SIG-M5 treated with dmso at 0.1 percent for 504 hours (cell line): ENCODE results near the gene PILRA.
A peak's percentile ranks its signal among the peaks of the same experiment; 100 is the strongest.
"Not testable (repeated sequence)": the region's sequence is repeated elsewhere in the genome, so short reads cannot be mapped to it uniquely, and the experiment has no call there.

Source experiments
- DNase-seq: peaks from one replicate; lab custom pipeline; 2025; ENCODE audit not compliant: unreplicated experiment; lab: John Stamatoyannopoulos, UW

The PILRA gene

DNA sequence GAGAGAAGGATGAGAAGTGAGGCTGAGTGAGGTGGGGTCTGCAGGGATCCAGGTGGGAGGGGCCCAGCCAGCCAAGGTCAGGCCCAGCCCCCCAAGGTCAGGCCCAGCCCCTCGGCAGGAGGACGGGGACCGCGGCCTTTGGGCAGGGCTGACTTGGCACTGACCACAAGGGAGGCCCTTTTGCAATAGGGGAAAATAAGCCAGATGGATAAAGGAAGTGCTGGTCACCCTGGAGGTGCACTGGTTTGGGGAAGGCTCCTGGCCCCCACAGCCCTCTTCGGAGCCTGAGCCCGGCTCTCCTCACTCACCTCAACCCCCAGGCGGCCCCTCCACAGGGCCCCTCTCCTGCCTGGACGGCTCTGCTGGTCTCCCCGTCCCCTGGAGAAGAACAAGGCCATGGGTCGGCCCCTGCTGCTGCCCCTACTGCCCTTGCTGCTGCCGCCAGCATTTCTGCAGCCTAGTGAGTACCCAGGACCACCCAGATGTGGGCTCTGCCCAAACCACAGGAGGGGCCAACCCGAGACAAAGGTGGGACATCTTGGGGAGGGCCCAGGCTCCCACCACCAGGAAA lies at the start of gene PILRA:
Gene PILRA (plus strand): TSS at position 227 of the 571 bp plus-strand sequence. CDS start 170 bp downstream, at position 397.
- no peak for DNase-seq

DNA sequence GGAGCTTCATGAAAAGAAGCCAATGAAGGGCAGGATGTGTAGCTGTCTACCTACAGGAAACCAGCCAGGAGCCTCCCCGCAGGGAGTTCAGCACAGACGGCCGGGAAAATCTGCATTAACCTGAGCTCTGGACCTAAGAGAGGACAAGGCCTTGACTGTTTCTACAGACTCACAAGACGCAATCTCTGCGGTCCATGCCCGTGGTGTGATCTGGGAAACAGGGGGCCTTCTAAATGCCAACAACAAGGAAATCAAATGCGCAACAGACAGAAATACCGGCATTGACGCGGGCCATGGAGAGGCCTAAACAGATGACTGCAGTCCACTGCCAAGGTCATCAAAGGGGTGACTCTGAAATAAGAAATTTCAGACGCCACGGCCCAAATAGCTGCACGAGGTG lies 49.1 kb upstream of the PILRA start:
- not testable (repeated sequence) for DNase-seq

DNA sequence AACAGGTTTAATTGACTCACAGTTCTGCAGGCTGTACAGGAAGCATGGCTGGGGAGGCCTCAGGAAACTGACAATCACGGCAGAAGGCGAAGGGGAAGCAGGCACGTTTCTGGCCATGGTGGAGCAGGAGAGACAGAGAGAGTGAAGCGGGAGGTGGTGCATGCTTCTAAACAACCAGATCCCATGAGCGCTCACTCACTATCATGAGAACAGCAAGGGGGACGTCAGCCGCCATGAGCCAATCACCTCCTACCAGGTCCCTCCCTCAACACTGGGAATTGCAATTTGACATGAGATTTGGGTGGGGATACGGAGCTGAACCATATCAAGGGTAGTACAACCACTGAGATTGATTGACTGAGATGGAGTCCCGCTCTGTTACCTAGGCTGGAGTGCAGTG lies 47.6 kb upstream of the PILRA start:
- not testable (repeated sequence) for DNase-seq

DNA sequence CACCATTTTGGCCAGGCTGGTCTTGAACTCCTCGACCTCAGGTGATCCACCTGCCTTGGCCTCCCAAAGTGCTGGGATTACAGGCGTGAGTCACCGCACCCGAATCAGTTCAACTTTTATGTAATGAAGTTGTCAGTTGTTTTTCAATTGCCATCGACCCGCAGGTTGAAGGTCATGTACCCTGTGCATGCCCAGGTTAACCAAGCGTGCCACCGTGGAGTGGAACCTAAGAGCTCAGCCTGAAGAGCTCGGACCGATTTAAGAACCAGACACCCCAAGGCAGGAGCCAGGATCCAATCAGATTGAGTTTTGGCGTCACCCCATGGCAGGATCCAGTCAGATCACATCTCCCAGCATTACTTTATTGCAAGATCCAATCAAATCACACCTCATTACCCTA lies 46.4 kb upstream of the PILRA start:
- DNase-seq = not testable (repeated sequence)

GRCh38 chr7:100335566-100336466 lies 37.5 kb upstream of the PILRA start:
- DNase-seq = peak; percentile 82

DNA sequence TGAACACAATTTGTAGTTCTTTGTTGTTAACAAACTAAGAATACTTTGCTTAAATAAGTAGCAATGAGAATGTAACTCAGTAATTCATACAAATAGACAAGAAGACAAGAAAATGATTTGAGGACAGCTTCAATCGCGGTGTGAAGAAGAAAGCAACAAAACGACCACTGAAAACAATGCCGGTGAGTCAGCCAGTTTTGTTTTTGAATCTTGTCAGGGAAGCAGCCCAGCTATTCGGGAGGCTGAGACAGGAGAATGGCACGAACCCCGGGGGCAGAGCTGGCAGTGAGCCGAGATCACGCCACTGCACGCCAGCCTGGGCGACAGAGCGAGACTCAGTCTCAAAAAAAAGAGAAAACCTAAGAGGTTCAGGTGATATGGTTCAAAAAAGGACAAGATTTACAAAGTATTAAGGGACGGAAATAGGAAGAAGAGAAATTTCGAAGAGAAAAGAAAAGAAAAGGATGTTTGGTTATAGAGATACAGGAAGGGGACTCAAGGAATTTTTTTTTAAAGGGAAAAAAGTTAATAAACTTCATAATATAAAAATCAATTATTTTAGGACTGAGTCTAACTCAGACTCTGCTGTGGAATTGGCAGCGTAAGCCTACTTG lies 35.1 kb upstream of the PILRA start:
- not testable (repeated sequence) for DNase-seq

- peak; percentile 22 for DNase-seq
Measured at GRCh38 chr7:100341286-100341685, 32.0 kb upstream of the PILRA start.

DNA sequence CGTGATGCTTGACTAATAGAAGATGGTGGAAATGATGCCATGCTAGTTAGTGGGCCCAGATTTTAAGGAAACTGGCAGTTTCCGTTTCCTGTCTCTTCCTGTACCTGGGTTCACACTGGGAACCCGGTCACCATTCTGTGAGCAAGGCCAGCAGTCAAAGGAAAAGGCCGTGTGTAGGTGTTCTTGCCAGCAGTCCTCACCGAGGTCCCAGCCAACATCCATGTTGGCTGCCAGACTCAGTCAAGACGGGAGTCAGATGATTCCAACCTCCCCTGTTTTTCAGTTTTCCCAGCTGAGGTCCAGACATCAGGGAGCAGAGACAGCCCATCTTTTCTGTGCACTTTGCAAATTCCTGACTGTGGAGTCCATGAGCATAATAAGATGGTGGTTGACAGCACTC lies 30.5 kb upstream of the PILRA start:
- DNase-seq = no peak

DNA sequence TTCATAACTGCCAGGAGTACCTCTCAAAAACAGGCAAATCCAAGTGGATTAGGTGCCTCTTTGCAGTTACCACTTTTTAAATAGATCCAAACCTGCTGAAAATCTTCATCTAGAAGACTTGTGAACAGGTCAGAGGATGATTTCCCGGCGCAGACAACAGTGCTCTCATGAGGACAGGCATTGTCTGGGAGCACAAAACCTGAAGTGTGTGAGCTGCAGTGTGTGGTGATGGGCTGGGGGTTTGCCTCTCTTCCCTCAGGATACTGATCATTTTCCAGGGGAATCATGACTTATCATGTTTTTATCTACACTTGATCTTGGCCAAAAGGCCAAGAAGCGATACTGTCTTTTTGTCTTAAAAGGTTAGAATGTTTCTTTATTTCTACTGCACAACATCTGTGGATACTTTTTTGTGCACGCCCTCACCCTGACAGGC lies 29.1 kb upstream of the PILRA start:
- not testable (repeated sequence) for DNase-seq

GRCh38 chr7:100344560-100345287 lies 28.6 kb upstream of the PILRA start:
- peak; percentile 34 for DNase-seq

GRCh38 chr7:100345288-100345672 lies 28.0 kb upstream of the PILRA start:
- peak; percentile 32 for DNase-seq

GRCh38 chr7:100346921-100347320 lies 26.4 kb upstream of the PILRA start:
- no peak for DNase-seq

GRCh38 chr7:100348805-100349204 lies 24.5 kb upstream of the PILRA start:
- no peak for DNase-seq

DNA sequence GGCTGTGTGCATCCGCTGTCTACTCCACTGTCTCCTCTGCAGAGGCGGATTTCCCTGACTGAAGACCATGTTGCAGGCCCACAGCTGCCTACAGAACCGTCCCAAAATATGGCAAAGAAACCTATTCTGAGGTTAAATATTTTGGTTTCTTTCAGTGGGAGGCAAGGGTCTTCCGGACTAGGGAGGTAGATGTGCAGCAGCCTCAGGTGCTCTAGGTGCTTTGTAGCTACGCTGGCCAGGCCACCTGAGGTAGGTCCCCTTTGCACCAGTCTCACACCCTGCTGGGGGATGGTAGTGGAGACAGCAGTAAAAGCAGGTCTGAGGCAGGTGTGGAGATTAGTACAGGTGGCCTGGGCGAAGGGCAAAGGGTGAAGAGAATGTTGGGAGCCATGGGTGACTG lies 23.5 kb upstream of the PILRA start:
- no peak for DNase-seq

DNA sequence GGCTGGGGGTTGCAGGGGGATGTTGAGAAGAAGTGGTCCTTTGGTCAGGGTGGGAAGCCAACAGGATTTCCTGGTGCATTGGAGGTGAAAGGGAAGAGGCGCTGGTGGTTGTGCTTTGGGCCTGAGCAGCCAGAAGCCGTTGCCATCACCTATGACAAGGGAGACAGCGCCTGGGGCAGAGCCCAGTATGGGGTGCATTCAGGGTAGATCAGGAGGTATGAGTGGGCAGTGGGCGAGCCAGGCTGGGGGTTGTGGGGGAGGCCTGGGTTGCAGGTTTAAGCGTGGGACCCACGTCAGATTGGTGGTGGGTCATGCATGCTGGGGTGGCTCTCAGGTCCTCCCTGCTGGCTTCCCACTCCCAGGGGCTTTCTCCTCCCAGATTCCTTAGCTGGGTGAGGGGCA lies 21.6 kb upstream of the PILRA start:
- DNase-seq = no peak

DNA sequence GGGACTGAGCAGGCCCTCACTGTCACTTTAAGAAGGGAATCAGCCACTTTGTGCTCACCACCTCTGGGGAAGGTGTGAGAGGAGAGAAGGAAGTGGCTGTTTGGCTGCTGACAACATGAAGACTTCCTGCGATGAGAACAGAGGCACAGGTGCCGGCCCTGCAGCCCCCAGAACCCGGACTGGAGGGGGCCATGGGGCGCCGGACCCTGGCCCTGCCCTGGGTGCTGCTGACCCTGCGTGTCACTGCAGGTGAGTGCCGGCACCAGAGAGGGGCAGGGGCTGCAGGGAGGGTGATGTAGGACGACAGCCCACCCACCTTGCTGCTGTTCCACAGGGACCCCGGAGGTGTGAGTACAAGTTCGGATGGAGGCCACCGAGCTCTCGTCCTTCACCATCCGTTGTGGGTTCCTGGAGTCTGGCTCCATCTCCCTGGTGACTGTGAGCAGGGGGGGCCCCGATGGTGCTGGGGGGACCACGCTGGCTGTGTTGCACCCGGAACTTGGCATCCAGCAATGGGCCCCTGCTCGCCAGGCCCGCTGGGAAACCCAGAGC lies 21.0 kb upstream of the PILRA start:
- not testable (repeated sequence) for DNase-seq

DNA sequence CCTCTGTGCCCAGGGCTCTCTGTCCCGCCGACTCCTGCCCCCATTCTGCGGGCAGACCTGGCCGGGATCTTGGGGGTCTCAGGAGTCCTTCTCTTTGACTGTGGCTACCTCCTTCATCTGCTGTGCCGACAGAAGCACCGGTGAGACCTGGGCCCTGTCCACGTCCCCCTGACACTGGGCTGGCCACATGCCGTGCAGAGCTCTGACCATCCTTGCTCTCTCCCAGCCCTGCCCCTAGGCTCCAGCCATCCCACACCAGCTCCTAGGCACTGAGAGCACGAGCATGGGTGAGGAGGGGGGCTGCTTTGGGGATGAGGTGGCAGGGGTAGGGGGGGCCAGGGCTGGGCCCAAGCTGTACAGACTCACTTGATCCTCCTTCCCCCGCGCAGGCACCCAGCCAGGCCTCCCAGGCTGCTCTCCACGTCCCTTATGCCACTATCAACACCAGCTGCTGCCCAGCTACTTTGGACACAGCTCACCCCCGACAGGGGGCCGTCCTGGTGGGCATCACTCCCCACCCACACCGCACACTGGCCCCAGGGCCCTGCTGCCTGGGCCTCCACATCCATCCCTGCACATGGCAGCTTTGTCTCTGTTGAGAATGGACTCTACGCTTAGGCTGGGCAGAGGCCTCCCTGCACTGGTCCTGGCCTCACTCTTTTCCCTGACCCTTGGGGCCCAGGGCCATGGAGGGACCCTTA lies 20.2 kb upstream of the PILRA start:
- no peak for DNase-seq

DNA sequence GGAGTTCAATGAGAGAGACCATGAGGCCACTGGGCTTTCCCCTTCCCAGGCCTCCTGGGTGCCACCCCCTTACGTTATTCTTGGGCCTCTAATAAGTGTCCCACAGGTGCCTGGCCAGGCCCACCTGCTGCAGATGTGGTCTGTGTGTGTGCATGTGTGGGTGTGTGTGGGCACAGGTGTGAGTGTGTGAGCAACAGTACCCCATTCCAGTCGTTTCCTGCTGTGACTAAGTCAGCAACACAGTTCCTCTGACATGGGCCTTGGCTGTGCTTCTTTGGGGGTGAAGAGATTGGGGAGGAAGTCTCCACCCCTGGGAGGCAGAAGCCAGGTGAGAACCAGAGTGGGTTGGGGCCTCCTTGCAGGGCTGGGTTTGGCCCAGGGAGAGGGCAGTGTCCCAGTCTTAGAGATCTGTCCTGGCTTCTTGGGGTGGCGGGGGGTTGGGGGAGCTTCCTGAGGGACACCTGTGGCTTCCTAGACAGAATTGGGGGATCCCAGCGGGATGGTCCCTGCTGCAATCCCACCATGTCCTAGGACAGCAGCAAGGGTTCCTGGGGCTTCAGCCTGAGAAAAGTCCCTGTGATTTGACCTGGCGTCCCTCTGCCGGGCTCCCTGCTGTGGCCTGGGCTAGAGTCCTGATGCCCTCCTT lies 19.5 kb upstream of the PILRA start:
- DNase-seq = no peak

DNA sequence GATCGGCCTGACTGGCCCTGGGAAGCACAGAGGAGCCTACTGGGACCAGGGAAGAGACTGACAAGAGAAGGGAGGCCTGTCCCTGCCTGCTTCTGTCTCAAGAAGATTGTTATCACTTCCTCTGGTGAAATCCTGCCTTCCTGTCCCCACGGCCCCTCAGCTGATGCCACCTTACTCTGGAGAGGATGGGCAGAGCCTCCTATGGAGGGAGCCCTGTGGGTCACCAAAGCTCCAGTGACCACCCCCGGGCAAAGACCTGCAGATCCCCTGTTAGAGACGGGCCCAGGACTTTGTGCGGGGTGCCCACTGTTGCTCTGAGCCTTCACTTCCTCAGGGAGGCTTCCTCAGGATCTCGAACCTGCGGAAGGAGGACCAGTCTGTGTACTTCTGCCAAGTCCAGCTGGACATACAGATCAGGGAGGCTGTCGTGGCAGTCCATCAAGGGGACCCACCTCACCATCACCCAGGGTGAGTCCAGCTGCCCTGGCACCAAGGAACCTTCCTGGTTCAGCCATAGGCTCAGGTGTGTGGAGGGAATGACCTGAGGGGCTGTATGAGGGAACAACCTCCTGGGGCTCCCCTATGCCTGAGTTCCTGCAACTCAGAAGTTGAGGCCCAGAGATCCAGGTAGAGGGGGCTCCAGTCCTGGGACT lies 16.7 kb upstream of the PILRA start:
- no peak for DNase-seq
